HepG2 (cell line): ENCODE data around the gene OVAAL. TPM values are rescaled to one million over a fixed set of nuclear protein-coding genes. Genes with fewer than 3 reads are reported as not detected.

Experiments used
- BCL3 ChIP-seq: sonication (generic); formaldehyde crosslinking; IDR thresholded peaks from 2 replicates; pipeline ENCODE4 v1.5.1; 2020; ENCODE audit warnings: mild to moderate bottlenecking, missing genetic modification reagents, moderate library complexity
- CBX2 ChIP-seq, 2 experiments: fragments of 200-600 bp in 1 of 2; sonication (generic); formaldehyde crosslinking in 1 of 2; IDR thresholded peaks; 2 replicates each; pipeline versions ENCODE4 v1.7.0 to v1.8.1; 2018 to 2022; ENCODE audit warnings: low read depth in 2 of 2, low read length in 1 of 2, mild to moderate bottlenecking in 1 of 2, missing genetic modification reagents in 1 of 2
- HDAC1 ChIP-seq: sonication (generic); formaldehyde crosslinking; IDR thresholded peaks from 2 replicates; pipeline ENCODE4 v1.5.1; 2020; ENCODE audit warnings: mild to moderate bottlenecking, missing genetic modification reagents
- KAT8 ChIP-seq: IDR thresholded peaks from 2 replicates; pipeline ENCODE4 v1.6.1; 2016; ENCODE audit warnings: missing genetic modification reagents, missing compliant biosample characterization
- MED8 ChIP-seq: sonication (generic); formaldehyde crosslinking; IDR thresholded peaks from 2 replicates; pipeline ENCODE4 v1.8.1; 2023; ENCODE audit warnings: mild to moderate bottlenecking, missing genetic modification reagents; ENCODE audit not compliant: insufficient replicate concordance
- MYC ChIP-seq: sonication (generic); formaldehyde crosslinking; IDR thresholded peaks from 2 replicates; pipeline ENCODE4 v1.9.0; 2021; ENCODE audit warnings: missing genetic modification reagents, borderline replicate concordance
- NFE2 ChIP-seq: sonication (generic); formaldehyde crosslinking; IDR thresholded peaks from 2 replicates; pipeline ENCODE4 v1.4.0; 2020; ENCODE audit warnings: missing genetic modification reagents
- NFKB2 ChIP-seq: sonication (generic); formaldehyde crosslinking; IDR thresholded peaks from 2 replicates; pipeline ENCODE4 v1.4.0; 2020; ENCODE audit warnings: missing genetic modification reagents, borderline replicate concordance
- NFYB ChIP-seq: sonication (generic); formaldehyde crosslinking; IDR thresholded peaks from 2 replicates; pipeline ENCODE4 v1.4.0; 2020; ENCODE audit warnings: missing genetic modification reagents
- PAX8 ChIP-seq: sonication (generic); formaldehyde crosslinking; IDR thresholded peaks from 2 replicates; pipeline ENCODE4 v1.8.0; 2022; ENCODE audit warnings: mild to moderate bottlenecking, missing genetic modification reagents, borderline replicate concordance
- SP140L ChIP-seq: sonication (generic); formaldehyde crosslinking; IDR thresholded peaks from 2 replicates; pipeline ENCODE4 v1.4.0; 2020; ENCODE audit warnings: missing genetic modification reagents, borderline replicate concordance
- TEAD3 ChIP-seq: optimal IDR thresholded peaks from 2 replicates; pipeline ENCODE3; 2016; ENCODE audit warnings: borderline replicate concordance
- THAP8 ChIP-seq: sonication (generic); formaldehyde crosslinking; IDR thresholded peaks from 2 replicates; pipeline ENCODE4 v1.5.1; 2020; ENCODE audit warnings: missing genetic modification reagents, mild to moderate bottlenecking, borderline replicate concordance
- ZNF383 ChIP-seq: sonication (generic); formaldehyde crosslinking; IDR thresholded peaks from 2 replicates; pipeline ENCODE4 v1.4.0; 2020; ENCODE audit warnings: missing genetic modification reagents, mild to moderate bottlenecking, borderline replicate concordance
- ZNF615 ChIP-seq: sonication (generic); formaldehyde crosslinking; IDR thresholded peaks from 2 replicates; pipeline ENCODE4 v1.5.0; 2020; ENCODE audit warnings: mild to moderate bottlenecking, missing genetic modification reagents, borderline replicate concordance
- ZNF75D ChIP-seq: sonication (generic); formaldehyde crosslinking; IDR thresholded peaks from 2 replicates; pipeline ENCODE4 v1.8.1; 2023; ENCODE audit warnings: missing genetic modification reagents, mild to moderate bottlenecking, borderline replicate concordance
- ZNF768 ChIP-seq: sonication (generic); formaldehyde crosslinking; IDR thresholded peaks from 2 replicates; pipeline ENCODE4 v1.4.0; 2020; ENCODE audit warnings: missing genetic modification reagents
- ZNF850 ChIP-seq: sonication (generic); formaldehyde crosslinking; conservative IDR thresholded peaks from 2 replicates; pipeline ENCODE4 v1.9.0; 2021; ENCODE audit warnings: mild to moderate bottlenecking, missing genetic modification reagents
- ZSCAN20 ChIP-seq: sonication (generic); formaldehyde crosslinking; IDR thresholded peaks from 2 replicates; pipeline ENCODE4 v1.4.0; 2020; ENCODE audit warnings: missing genetic modification reagents, mild to moderate bottlenecking, borderline replicate concordance
- polyA plus RNA-seq, 8 experiments: library from polyadenylated mRNA; depleted of rRNA in 3 of 8; stranded (reverse) in 7 of 8; unstranded in 1 of 8; fragments of >200 nt; fragmentation: Illumina TruSeq in 4 of 8; extraction: Trizol in 4 of 8; gene quantifications; 2 replicates each; pipeline versions ENCODE4 v1.2.1 to v1.2.3, GENCODE V29; 2011 to 2016; ENCODE audit warnings: low read depth in 4 of 8, missing spikeins in 1 of 8, mixed read lengths in 1 of 8; ENCODE audit not compliant: insufficient read depth in 1 of 8
- total RNA-seq, 5 experiments: library from RNA; depleted of rRNA; stranded (reverse); fragments of >200 nt; fragmentation: Illumina TruSeq; extraction: Trizol; gene quantifications; 2 replicates each; pipeline ENCODE4 v1.2.3, GENCODE V29; 2016; ENCODE audit warnings: low read depth in 1 of 5
- TF ChIP-seq, protein P1 (sequence below): sonication (generic); formaldehyde crosslinking; IDR thresholded peaks from 2 replicates; pipeline ENCODE4 v1.4.0; 2020; ENCODE audit warnings: low read depth, mild to moderate bottlenecking, missing genetic modification reagents
- TF ChIP-seq, protein P2 (sequence below): IDR thresholded peaks from 2 replicates; pipeline ENCODE4 v1.6.1; 2012; ENCODE audit warnings: inconsistent platforms
- TF ChIP-seq, protein P3 (sequence below), 2 experiments: fragments of 450-650 bp in 1 of 2; sonication (generic) in 1 of 2; formaldehyde crosslinking; IDR thresholded peaks; 2 replicates each; pipeline versions ENCODE4 v1.5.0 to v1.8.0; 2020 to 2022; ENCODE audit warnings: mild to moderate bottlenecking in 1 of 2, missing genetic modification reagents in 1 of 2
- TF ChIP-seq, protein P4 (sequence below): sonication (generic); formaldehyde crosslinking; conservative IDR thresholded peaks from 2 replicates; pipeline ENCODE4 v1.4.0; 2020; ENCODE audit warnings: missing genetic modification reagents

Gene OVAAL
- total and polyA plus RNA-seq, 2 of the 13 experiments (the other 11 are each of a cell fraction or from before 2014, with no cell fraction given), result 0.04 TPM; not detected in 1

GRCh38 chr1:180521474-180522212, 37.1 kb upstream of the OVAAL start (continued):
- TF ChIP-seq, protein P1, sequence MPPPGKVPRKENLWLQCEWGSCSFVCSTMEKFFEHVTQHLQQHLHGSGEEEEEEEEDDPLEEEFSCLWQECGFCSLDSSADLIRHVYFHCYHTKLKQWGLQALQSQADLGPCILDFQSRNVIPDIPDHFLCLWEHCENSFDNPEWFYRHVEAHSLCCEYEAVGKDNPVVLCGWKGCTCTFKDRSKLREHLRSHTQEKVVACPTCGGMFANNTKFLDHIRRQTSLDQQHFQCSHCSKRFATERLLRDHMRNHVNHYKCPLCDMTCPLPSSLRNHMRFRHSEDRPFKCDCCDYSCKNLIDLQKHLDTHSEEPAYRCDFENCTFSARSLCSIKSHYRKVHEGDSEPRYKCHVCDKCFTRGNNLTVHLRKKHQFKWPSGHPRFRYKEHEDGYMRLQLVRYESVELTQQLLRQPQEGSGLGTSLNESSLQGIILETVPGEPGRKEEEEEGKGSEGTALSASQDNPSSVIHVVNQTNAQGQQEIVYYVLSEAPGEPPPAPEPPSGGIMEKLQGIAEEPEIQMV (CRISPR knock-in tag), result no peak
- TF ChIP-seq MED8 (CRISPR knock-in tag), result no peak
- TF ChIP-seq, protein P2, sequence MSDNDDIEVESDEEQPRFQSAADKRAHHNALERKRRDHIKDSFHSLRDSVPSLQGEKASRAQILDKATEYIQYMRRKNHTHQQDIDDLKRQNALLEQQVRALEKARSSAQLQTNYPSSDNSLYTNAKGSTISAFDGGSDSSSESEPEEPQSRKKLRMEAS, result 0 out of 2 replicates have a peak, but pooled peaks have one; percentile 15
- no peak for TF ChIP-seq THAP8
- no peak for TF ChIP-seq BCL3 (CRISPR knock-in tag)
- TF ChIP-seq NFKB2 (CRISPR knock-in tag), result no peak
- TF ChIP-seq, protein P3, sequence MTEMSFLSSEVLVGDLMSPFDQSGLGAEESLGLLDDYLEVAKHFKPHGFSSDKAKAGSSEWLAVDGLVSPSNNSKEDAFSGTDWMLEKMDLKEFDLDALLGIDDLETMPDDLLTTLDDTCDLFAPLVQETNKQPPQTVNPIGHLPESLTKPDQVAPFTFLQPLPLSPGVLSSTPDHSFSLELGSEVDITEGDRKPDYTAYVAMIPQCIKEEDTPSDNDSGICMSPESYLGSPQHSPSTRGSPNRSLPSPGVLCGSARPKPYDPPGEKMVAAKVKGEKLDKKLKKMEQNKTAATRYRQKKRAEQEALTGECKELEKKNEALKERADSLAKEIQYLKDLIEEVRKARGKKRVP (CRISPR knock-in tag; IDR thresholded peaks at IDR 0.05), result peak in 1 of 2 experiments; percentile 99; a peak in 2 of 4 replicates
- TF ChIP-seq CBX2 (IDR thresholded peaks at IDR 0.05; ENCODE audit: low read depth, low read length), result no peak
- TF ChIP-seq CBX2 (CRISPR knock-in tag; IDR thresholded peaks at IDR 0.05; ENCODE audit: low read depth), result no peak
- no peak for TF ChIP-seq ZNF75D (CRISPR knock-in tag)
- no peak for TF ChIP-seq MYC
- TF ChIP-seq HDAC1 (CRISPR knock-in tag), result no peak
- no peak for TF ChIP-seq ZNF383 (CRISPR knock-in tag)
- no peak for TF ChIP-seq ZNF850 (CRISPR knock-in tag)
- TF ChIP-seq NFYB (CRISPR knock-in tag), result no peak
- peak; percentile 85 for TF ChIP-seq TEAD3
- no peak for TF ChIP-seq ZNF615
- TF ChIP-seq ZSCAN20, result no peak
- peak; percentile 26; the same call in 1 of the 2 replicates for TF ChIP-seq KAT8 (CRISPR knock-in tag)
- TF ChIP-seq NFE2 (CRISPR knock-in tag), result no peak
- TF ChIP-seq PAX8 (CRISPR knock-in tag), result no peak
- TF ChIP-seq, protein P4, sequence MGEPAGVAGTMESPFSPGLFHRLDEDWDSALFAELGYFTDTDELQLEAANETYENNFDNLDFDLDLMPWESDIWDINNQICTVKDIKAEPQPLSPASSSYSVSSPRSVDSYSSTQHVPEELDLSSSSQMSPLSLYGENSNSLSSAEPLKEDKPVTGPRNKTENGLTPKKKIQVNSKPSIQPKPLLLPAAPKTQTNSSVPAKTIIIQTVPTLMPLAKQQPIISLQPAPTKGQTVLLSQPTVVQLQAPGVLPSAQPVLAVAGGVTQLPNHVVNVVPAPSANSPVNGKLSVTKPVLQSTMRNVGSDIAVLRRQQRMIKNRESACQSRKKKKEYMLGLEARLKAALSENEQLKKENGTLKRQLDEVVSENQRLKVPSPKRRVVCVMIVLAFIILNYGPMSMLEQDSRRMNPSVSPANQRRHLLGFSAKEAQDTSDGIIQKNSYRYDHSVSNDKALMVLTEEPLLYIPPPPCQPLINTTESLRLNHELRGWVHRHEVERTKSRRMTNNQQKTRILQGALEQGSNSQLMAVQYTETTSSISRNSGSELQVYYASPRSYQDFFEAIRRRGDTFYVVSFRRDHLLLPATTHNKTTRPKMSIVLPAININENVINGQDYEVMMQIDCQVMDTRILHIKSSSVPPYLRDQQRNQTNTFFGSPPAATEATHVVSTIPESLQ (CRISPR knock-in tag), result no peak
- no peak for TF ChIP-seq SP140L (CRISPR knock-in tag)
- TF ChIP-seq ZNF768 (CRISPR knock-in tag), result no peak
